ES-I3 (cell line): Measurements from ENCODE around the gene IGFL3.
A peak's percentile ranks its signal among the peaks of the same experiment; 100 is the strongest.

Experiments used
- H3K36me3 ChIP-seq: 2 replicates; pipeline ENCODE4 v1.6.1; 2013; ENCODE audit warnings: mild to moderate bottlenecking, low read length, control low read depth, moderate library complexity; ENCODE audit not compliant: insufficient read depth
- H3K4me1 ChIP-seq: 2 replicates; pipeline ENCODE4 v1.6.1; 2013; ENCODE audit warnings: mild to moderate bottlenecking, control low read depth, low read length; ENCODE audit not compliant: insufficient read depth
- H3K9ac ChIP-seq: 2 replicates; pipeline ENCODE4 v1.6.1; 2013; ENCODE audit warnings: low read depth, mild to moderate bottlenecking, low read length, moderate library complexity
- H3K9me3 ChIP-seq: 2 replicates; pipeline ENCODE4 v1.6.1; 2013; ENCODE audit warnings: mild to moderate bottlenecking, low read length, moderate library complexity; ENCODE audit not compliant: control insufficient read depth, insufficient read depth

IGFL3 gene

GRCh38 chr19:46077815-46078167 lies 46.7 kb downstream of the IGFL3 start:
- H3K4me1 ChIP-seq, result peaks cover 6% of the 10 kb centered on the region; the same call in 1 of the 2 replicates
- H3K9me3 ChIP-seq, result no peaks in the 10 kb centered on the region
- H3K9ac ChIP-seq, result no peak overlapping the region
- no peaks in the 10 kb centered on the region for H3K36me3 ChIP-seq

- peak overlapping the region; percentile 56 for H3K9ac ChIP-seq
- no peaks in the 10 kb centered on the region for H3K4me1 ChIP-seq
- H3K36me3 ChIP-seq, result no peaks in the 10 kb centered on the region
- H3K9me3 ChIP-seq, result no peaks in the 10 kb centered on the region
These were observed 47.3 kb downstream of the IGFL3 start for GRCh38 chr19:46076951-46077814.

- Histone ChIP-seq H3K9me3 (no peaks in the 10 kb centered on the region), H3K36me3 (no peaks in the 10 kb centered on the region), H3K9ac (peak overlapping the region; percentile 56; the same call in 1 of the 2 replicates), H3K4me1 (no peaks in the 10 kb centered on the region)
These were observed 48.2 kb downstream of the IGFL3 start for GRCh38 chr19:46076031-46076880.

GRCh38 chr19:46073268-46073922 lies 51.1 kb downstream of the IGFL3 start:
- no peak overlapping the region for H3K9ac ChIP-seq
- no peaks in the 10 kb centered on the region for H3K9me3 ChIP-seq
- H3K4me1 ChIP-seq, result no peaks in the 10 kb centered on the region
- no peaks in the 10 kb centered on the region for H3K36me3 ChIP-seq
